ENCODE data around the gene BRD7.
A peak's percentile ranks its signal among the peaks of the same experiment; 100 is the strongest.

The BRD7 gene

GRCh38 chr16:50368410-50369132 is at the start of gene BRD7:
TSS of gene BRD7 (minus strand) at chr16:50368988. CDS start at chr16:50368774, 214 bp downstream.
- peak; percentile 45 for DNase-seq

GRCh38 chr16:50416388-50416787 is 47.6 kb upstream of the BRD7 start:
- DNase-seq = no peak

DNA sequence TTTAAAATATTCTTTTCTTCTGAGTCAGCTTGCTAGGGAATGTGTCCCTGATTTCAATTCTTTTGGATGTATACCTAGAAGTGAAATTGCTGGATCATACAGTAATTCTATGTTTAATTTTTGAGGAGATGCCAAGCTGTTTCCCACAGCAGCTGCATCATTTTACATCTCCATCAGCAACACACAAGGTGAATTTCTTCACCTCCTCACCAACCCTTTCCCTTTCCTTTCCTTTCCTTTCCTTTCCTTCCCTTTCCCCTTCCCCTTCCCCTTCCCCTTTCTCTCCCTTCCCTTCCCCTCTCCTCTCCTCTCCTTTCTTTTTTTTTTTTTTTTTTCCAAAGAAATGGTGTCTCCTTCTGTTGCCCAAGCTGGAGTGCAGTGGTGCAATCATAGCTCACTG is 45.4 kb upstream of the BRD7 start:
- no peak for DNase-seq

DNA sequence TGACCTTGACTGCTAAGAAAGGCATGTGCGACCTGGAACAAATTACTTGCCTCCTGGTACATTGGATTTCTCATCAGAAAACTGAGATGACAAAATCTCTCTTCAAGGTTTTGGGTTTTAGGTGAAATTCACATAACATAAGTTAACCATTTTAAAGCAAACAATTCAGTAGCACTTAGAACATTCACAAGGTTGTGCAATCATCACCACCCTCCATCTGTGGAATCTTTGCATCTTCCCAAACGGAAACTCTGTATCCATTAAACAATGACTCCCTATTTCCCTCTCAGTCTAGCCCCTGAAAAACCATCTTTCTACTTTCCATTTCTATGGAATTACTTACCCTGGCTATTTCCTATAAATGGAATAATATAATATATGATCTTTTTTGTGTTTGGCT is 42.2 kb upstream of the BRD7 start:
- no peak for DNase-seq

DNA sequence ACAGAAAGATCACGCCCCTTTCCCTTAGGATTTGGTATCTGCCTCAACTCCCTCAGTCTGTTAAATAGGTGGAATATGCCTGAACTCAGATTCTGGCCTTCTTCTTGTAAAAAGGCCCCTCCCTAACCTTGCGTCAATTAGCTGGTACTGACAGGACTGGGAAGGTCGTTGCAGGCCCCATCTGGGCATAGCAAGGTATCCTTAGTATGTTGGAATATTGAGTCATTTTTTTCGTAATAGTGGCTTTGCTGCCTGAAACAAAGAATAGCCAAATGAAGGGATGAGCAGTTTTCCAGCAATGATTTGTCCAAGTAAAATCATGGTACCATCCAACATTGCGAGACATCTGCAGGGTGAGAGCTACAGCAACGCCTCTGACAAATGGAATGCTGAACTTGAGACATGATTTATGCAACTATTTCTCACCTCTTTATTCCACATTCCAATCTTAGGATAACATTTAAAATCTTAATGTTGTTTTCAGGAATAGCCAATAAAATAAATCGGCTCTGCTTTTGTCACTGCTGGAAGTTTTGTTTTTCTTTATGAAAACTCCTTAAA is 39.3 kb upstream of the BRD7 start:
- DNase-seq = no peak

- DNase-seq = no peak
Measured at GRCh38 chr16:50407351-50407750, 38.6 kb upstream of the BRD7 start.

DNA sequence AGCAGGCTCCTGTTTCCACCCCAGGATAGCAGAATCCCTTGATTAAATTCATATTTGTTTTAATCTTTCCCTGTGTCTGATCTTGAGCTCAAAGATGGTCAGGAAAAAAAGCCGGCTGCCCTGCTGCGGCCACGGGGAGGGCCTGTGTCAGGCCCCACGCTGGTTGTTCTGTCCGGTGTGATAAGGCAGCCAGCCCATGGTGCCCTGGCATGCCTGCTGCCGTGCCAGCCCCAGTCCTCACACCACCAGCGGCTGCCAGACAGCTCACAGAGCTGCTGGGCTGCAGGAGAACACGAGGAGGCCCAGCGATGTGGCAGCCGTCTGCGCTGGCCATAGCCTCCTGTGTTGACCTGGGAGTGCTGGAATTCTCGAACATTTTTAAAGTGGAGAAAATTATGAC is 34.7 kb upstream of the BRD7 start:
- no peak for DNase-seq

GRCh38 chr16:50402298-50402895 is 33.6 kb upstream of the BRD7 start:
- no peak for DNase-seq

DNA sequence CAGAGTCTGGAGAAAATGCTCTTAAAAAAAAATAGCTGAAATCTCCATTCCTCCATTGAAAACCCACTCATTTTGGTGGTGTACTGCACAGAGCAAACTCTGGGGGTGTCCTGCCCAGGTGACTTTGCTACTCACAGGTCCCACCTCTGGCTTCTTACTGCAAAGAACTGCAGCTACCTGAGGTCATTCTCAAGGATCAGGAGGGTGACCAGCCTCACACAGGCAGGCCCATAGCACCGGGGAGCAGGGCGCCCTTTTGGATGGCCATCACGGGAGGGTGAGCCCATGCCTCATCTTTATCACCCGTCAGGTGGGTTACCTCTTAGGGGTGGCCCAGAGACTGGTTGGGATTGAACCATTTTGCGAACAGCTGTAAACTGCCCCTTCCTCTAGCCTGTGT is 32.6 kb upstream of the BRD7 start:
- DNase-seq = no peak

GRCh38 chr16:50400967-50401348 is 32.2 kb upstream of the BRD7 start:
- no peak for DNase-seq

- DNase-seq = no peak
Measured at GRCh38 chr16:50400312-50400966, 31.7 kb upstream of the BRD7 start.

DNA sequence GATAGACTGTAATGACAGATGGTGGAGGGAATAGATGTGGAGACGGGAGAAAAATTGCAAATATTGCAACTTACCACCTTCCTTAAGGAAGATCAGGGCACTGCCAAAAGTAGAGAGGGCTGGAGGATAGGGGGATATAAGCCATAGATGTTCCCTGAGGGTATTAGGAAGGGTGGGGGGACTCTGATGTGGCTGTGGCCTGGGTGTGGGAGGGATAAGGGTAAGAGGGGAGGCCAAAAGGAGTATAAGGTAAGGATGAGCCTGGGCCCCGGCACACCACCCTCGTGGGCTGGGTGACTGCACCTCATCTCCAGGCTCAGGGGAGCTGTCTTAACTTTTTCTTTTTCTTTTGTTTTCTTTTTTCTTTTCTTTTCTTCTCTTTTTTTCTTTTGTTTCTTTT is 30.6 kb upstream of the BRD7 start:
- DNase-seq = no peak

- no peak for DNase-seq
Measured at GRCh38 chr16:50398336-50398735, 29.5 kb upstream of the BRD7 start.

- DNase-seq = no peak
Measured at GRCh38 chr16:50396761-50397535, 28.2 kb upstream of the BRD7 start.

DNA sequence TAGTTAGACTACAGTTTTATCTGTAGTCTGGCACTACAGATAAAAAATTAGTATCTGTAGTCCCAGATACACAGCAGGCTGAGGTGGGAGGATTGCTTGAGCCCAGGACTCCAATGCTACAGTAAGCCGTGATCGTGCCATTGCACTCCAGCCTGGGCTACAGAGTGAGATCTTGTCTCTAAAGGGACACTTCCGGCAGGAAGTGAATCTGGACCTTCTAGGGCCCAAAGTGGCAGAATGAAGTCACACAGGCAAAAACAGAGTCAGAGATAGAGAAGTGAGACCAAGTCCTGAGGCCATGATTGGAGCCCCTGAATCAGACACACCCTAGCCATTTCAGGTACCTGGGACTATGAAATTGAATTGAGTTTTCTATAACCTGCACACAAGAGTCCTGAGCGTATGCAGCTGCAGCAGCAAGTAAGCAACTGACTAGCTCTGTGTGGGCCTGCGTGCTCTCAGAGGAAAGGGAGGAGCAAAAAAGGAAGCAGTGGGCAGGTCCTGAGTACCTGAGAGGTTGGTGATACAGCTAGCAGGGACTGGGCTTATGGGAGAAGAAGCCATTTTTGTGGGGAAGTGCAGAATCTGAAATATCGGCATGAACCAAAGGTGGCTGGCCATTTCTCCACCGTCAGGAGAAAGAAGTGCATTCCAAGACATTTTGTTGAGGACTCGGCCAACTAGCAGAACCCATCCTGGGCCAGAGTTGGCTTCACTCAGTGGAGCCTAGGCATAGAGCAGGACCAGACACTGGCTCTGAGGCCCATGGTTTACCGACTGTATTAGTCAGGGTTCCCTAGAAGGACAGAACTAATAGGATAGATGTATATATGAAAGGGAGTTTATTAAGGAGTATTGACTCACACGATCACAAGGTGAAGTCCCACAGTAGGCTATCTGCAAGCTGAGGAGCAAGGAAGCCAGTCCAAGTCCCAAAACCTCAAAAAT is 27.2 kb upstream of the BRD7 start:
- DNase-seq = no peak

DNA sequence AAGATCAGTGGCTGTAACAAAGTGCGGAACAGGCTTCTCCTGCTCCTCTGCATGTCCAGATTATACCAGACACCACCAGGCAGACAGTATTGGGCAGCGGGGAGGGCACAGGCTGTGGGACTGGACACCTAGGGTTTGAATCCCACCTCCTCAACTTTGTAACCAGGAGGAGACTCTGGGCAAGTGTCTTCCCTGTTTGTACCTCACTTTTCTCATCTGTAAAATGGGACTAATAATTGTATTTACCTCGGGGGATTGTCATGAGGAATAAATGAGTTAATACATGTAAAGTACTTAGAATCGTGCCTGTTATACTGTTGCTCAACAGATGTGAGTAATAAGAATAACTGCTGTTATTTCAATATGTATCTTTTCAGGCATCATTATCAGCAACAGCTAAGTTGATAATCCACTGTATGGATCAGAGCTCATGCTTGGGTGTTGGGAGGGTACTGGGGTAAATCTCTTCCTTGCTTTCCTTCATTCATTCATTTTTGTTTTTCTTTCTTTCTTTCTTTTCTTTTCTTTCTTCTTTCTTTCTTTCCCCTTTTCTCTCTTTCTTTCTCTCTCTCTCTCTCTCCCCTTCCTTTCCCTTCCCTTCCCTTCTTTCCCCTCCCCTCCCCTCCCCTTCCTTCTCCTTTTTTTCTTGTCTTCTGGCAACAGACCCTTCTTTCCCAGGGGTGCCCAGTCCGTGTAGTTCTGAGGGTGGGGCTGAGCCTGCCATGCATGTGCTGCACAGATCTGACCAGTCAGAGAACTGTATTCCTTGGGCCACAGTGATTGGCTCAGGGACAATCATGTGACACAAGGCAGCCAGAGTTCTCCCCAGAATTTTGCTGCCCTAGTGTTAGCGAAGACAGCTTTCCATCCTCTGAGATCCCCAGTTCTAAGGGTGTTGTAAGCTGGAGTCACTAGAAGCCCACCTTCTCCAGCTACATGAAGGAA is 25.3 kb upstream of the BRD7 start:
- no peak for DNase-seq

DNA sequence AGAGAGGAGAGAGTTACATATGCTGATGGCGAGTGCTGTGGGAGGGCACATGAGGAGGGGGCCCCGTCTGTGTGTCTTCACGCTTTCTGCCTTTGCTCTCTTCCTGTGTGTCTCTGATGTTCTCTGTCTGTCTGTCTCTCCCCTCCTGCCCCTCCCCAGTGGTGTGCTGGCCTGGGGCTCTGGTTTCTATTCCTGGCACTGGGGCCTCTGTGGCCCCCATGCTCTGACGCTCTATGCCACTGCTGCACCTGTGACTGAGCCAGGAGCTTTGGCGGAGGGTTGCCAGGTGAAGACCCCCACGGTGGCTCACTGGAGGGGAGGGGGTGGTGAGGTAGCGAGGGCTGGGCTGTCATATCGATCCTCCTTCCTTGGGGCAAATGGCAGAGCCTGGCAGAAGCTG is 24.6 kb upstream of the BRD7 start:
- DNase-seq = no peak

- no peak for DNase-seq
Measured at GRCh38 chr16:50390914-50391716, 22.3 kb upstream of the BRD7 start.

GRCh38 chr16:50390371-50390771 is 21.6 kb upstream of the BRD7 start:
- DNase-seq = no peak

DNA sequence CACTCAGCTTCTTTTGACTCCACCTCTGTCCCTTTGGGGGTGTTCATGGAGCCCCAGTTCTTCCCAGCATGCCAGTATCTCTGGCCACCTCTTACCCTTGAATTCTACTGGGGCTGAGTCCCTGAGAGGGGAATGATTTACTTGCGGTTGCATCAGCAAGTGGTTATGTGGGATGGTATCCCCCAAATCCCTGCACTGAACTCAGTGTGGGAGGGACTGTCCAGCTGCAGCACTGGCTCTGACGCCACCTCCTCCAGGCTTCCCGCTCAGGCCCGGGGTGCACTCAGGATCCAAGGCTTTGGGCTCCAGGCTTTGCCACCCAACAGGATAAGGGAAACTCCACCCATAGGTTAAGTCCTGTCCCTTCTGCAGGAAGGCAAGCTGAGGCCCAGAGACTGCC is 21.1 kb upstream of the BRD7 start:
- no peak for DNase-seq
